GM18499 (cell line): Measurements from ENCODE around the gene MORC3.
"Not testable (repeated sequence)": the region's sequence is repeated elsewhere in the genome, so short reads cannot be mapped to it uniquely, and the experiment has no call there.

ENCODE experiments used
- ATAC-seq: cut with Tn5 transposase; IDR thresholded peaks from one replicate; pipeline ENCODE4 v1.9.1; 2021; ENCODE audit warnings: moderate number of reproducible peaks; ENCODE audit not compliant: insufficient read depth, unreplicated experiment

Gene MORC3

GRCh38 chr21:36321325-36322082 is 1.5 kb downstream of the MORC3 start:
- no peak for ATAC-seq

- no peak for ATAC-seq
Measured at GRCh38 chr21:36322083-36322424, 2.1 kb downstream of the MORC3 start.

GRCh38 chr21:36323032-36323431 is 3.0 kb downstream of the MORC3 start:
- ATAC-seq = no peak

- ATAC-seq = no peak
Measured at GRCh38 chr21:36325373-36326010, 5.5 kb downstream of the MORC3 start.

GRCh38 chr21:36330904-36331303 is 10.9 kb downstream of the MORC3 start:
- ATAC-seq = no peak

GRCh38 chr21:36337099-36337509 is 17.1 kb downstream of the MORC3 start:
- ATAC-seq = no peak

- ATAC-seq = no peak
Measured at GRCh38 chr21:36338975-36339374, 19.0 kb downstream of the MORC3 start.

- not testable (repeated sequence) for ATAC-seq
Measured at GRCh38 chr21:36342581-36342980, 22.6 kb downstream of the MORC3 start.

GRCh38 chr21:36344931-36345330 is 24.9 kb downstream of the MORC3 start:
- ATAC-seq = no peak

GRCh38 chr21:36347278-36347961 is 27.4 kb downstream of the MORC3 start:
- ATAC-seq = no peak

- ATAC-seq = no peak
Measured at GRCh38 chr21:36347962-36348328, 27.9 kb downstream of the MORC3 start.

GRCh38 chr21:36349315-36349714 is 29.3 kb downstream of the MORC3 start:
- ATAC-seq = no peak

- ATAC-seq = no peak
Measured at GRCh38 chr21:36350282-36350910, 30.4 kb downstream of the MORC3 start.

GRCh38 chr21:36354918-36355680 is 35.1 kb downstream of the MORC3 start:
- ATAC-seq = no peak

- no peak for ATAC-seq
Measured at GRCh38 chr21:36355868-36356267, 35.9 kb downstream of the MORC3 start.

GRCh38 chr21:36359185-36359584 is 39.2 kb downstream of the MORC3 start:
- no peak for ATAC-seq

GRCh38 chr21:36369064-36369685 is 49.2 kb downstream of the MORC3 start:
- ATAC-seq = no peak

- no peak for ATAC-seq
Measured at GRCh38 chr21:36375994-36376393, 56.0 kb downstream of the MORC3 start.

GRCh38 chr21:36377391-36377842 is 57.4 kb downstream of the MORC3 start:
- ATAC-seq = no peak

- ATAC-seq = no peak
Measured at GRCh38 chr21:36379251-36379650, 59.3 kb downstream of the MORC3 start.
